T-cell (primary cell): Measurements from ENCODE around the gene LDB2. TPM values are rescaled to one million over a fixed set of nuclear protein-coding genes. Genes with fewer than 3 reads are reported as not detected.

Source experiments
- ATAC-seq, 4 experiments: fragments of 200-7000 bp in 3 of 4; fragments of 150-1000 bp in 1 of 4; cut with Tn5 transposase; replicated peaks in 1 of 4; 1 replicate in 3 of 4; 2 replicates in 1 of 4; pipeline ENCODE4 v1.10.0; 2021; ENCODE audit warnings: moderate library complexity in 3 of 4, mild to moderate bottlenecking in 2 of 4, moderate number of reproducible peaks in 1 of 4
- CTCF ChIA-PET, 2 donors: fragments of 300-600 bp; sonication (Branson Sonifier 250); formaldehyde crosslinking; loops; one replicate each; lab custom pipeline; 2022; ENCODE audit warnings: antibody characterized with exemption in 2 of 2; lab: Charles Lee
- POLR2A ChIA-PET, 2 donors: fragments of 300-600 bp; sonication (Branson Sonifier 250); formaldehyde crosslinking; loops; one replicate each; lab custom pipeline; 2022; ENCODE audit warnings: antibody characterized with exemption in 2 of 2; lab: Charles Lee
- DNase-seq, 35 experiments: peaks; one replicate each; pipeline versions ENCODE4 v3.0.0 to v3.0.0-alpha.2; 2013 to 2023
- H3K27ac ChIP-seq: one replicate; pipeline ENCODE4 v1.5.1; 2013; ENCODE audit warnings: low read length
- H3K27me3 ChIP-seq, 2 experiments: replicated peaks in 1 of 2; 1 replicate in 1 of 2; 2 replicates in 1 of 2; pipeline versions ENCODE4 v1.6.1 to v1.7.0; 2013; ENCODE audit warnings: low read length in 1 of 2, mixed read lengths in 1 of 2; ENCODE audit not compliant: control insufficient read depth in 2 of 2, insufficient read depth in 2 of 2; ENCODE audit errors: extremely low read depth in 1 of 2
- H3K36me3 ChIP-seq, 2 donors: 1 replicate in 1 of 2; 2 replicates in 1 of 2; pipeline versions ENCODE4 v1.6.1 to v1.7.0; 2013; ENCODE audit warnings: low read length in 1 of 2; ENCODE audit not compliant: control insufficient read depth in 2 of 2, insufficient read depth in 1 of 2; ENCODE audit errors: extremely low read depth in 1 of 2
- H3K4me1 ChIP-seq, 2 experiments: 1 replicate in 1 of 2; 2 replicates in 1 of 2; pipeline versions ENCODE4 v1.6.1 to v1.7.0; 2013; ENCODE audit warnings: low read length in 2 of 2, mixed read lengths in 1 of 2; ENCODE audit not compliant: insufficient read depth in 2 of 2, control insufficient read depth in 1 of 2; ENCODE audit errors: extremely low read depth in 1 of 2
- H3K4me3 ChIP-seq, 2 donors: 1 replicate in 1 of 2; 2 replicates in 1 of 2; pipeline versions ENCODE4 v1.5.1 to v1.7.0; 2013; ENCODE audit warnings: mild to moderate bottlenecking in 2 of 2, low read length in 1 of 2, moderate library complexity in 1 of 2; ENCODE audit not compliant: control insufficient read depth in 1 of 2; ENCODE audit errors: extremely low read depth in 1 of 2
- H3K9me3 ChIP-seq: 2 replicates; pipeline ENCODE4 v1.7.0; 2013
- H3K27ac Mint-ChIP-seq, 2 donors: one replicate each; pipeline ENCODE4 v1.8.0; 2020 to 2021; ENCODE audit warnings: mild to moderate bottlenecking in 2 of 2, mixed read lengths in 2 of 2
- H3K27me3 Mint-ChIP-seq, 2 donors: one replicate each; pipeline ENCODE4 v1.8.0; 2021 to 2022; ENCODE audit warnings: mixed read lengths in 2 of 2
- H3K36me3 Mint-ChIP-seq: one replicate; pipeline ENCODE4 v1.8.0; 2021; ENCODE audit warnings: mixed read lengths
- H3K4me1 Mint-ChIP-seq, 3 donors: one replicate each; pipeline ENCODE4 v1.8.0; 2020 to 2022; ENCODE audit warnings: mixed read lengths in 3 of 3, mild to moderate bottlenecking in 1 of 3
- H3K4me3 Mint-ChIP-seq, 3 donors: one replicate each; pipeline ENCODE4 v1.8.0; 2020 to 2022; ENCODE audit warnings: mild to moderate bottlenecking in 3 of 3, mixed read lengths in 3 of 3, moderate library complexity in 3 of 3
- H3K9me3 Mint-ChIP-seq, 3 donors: one replicate each; pipeline ENCODE4 v1.8.0; 2020 to 2022; ENCODE audit warnings: mixed read lengths in 3 of 3
- WGBS: methylation state at CpG from one replicate; pipeline ENCODE4 v1.1.5; 2013; ENCODE audit warnings: missing lambda C conversion rate; ENCODE audit not compliant: insufficient coverage; 5-methylcytosine and 5-hydroxymethylcytosine counted together
- total RNA-seq, 35 experiments: library from RNA in 6 of 35; stranded (reverse) in 6 of 35; fragments of 120-200 nt in 1 of 35; gene quantifications; one replicate each; pipeline versions ENCODE4 v1.2.1 to v1.2.4 and lab custom pipeline; 2013 to 2026

The LDB2 gene
- total RNA-seq, 5 donors from 2014 or later (not counting 1 experiment from before 2014, with no cell fraction given): 0.15 to 0.82 (median 0.39) TPM; not detected in 2

DNA sequence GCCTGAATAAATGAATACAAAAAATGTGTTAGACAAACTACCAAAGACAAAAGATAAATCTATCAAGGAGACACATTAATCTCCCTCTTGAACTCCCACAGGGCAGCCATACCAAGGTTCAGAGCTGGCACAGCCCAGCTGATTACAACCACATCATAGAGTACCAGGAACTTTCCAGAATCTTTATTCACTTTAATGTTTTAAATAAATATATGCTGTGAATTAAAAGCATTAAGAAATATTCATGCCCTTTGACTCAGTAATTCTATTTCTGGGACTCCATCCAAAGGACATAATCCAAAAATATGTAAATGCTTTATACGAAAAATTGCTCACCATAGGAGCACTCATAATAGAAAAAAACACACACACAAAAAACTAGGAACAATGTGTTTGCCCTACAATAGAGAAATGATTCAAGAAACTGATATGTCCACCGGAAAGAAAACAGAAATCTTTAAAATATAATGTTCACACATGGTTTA, 126.0 kb downstream of the LDB2 start:
- no CpG with 5 or more reads among the region's 2 CpGs for WGBS
- no peaks in the 10 kb centered on the region for H3K36me3 Mint-ChIP-seq
- Histone ChIP-seq H3K4me1 (no peaks in the 10 kb centered on the region), H3K27ac (no peak overlapping the region), H3K9me3 (no peaks in the 10 kb centered on the region), H3K36me3 (no peaks in the 10 kb centered on the region), H3K27me3 (no peaks in the 10 kb centered on the region), H3K4me3 (no peak overlapping the region)
- no peak overlapping the region for H3K27ac Mint-ChIP-seq
- ChIA-PET POLR2A (no interaction called here), CTCF (no interaction called here)
- no peaks in the 10 kb centered on the region for H3K4me1 Mint-ChIP-seq
- DNase-seq (no peak), ATAC-seq (no peak)
- H3K9me3 Mint-ChIP-seq: no peaks in the 10 kb centered on the region
- peaks cover 3 to 17% of the 10 kb centered on the region in 2 donors for H3K27me3 Mint-ChIP-seq
- no peak overlapping the region for H3K4me3 Mint-ChIP-seq

DNA sequence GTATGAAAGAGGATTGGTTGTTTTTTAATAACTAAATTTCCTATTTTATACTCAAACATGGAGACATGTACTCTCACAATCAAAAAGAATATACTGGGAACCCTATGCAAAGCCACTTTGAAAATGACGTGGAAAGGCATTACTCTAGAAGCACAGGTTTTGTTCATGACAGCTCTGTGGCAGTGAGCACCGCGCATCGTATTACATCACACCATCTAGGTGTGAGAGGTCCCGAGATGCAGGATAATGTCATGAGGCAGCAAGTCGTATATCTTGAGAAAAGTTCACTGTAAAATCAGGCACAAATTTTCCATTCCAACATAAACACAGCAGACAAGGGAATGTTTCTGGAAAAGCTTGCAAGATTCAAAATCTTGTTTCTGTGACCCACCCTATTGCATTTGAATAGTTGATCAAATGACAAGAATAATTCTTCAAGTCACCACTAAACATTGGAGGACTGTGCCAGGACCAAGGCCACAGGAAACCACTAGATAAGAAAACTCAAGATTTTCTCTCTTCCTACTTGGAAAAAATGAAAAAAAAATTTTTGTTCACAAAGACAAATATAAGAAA, 127.6 kb downstream of the LDB2 start:
- CTCF ChIA-PET: no interaction called here
- Histone ChIP-seq H3K4me1 (no peaks in the 10 kb centered on the region), H3K27me3 (no peaks in the 10 kb centered on the region), H3K9me3 (no peaks in the 10 kb centered on the region), H3K36me3 (no peaks in the 10 kb centered on the region), H3K4me3 (no peak overlapping the region), H3K27ac (no peak overlapping the region)
- no CpG with 5 or more reads among the region's 6 CpGs for WGBS
- H3K4me3 Mint-ChIP-seq: no peak overlapping the region
- DNase-seq (no peak), ATAC-seq (no peak)
- H3K27ac Mint-ChIP-seq: no peak overlapping the region
- H3K36me3 Mint-ChIP-seq: no peaks in the 10 kb centered on the region
- POLR2A ChIA-PET: no interaction called here
- H3K27me3 Mint-ChIP-seq: peaks cover 3 to 20% of the 10 kb centered on the region in 2 donors
- no peaks in the 10 kb centered on the region for H3K4me1 Mint-ChIP-seq
- H3K9me3 Mint-ChIP-seq: no peaks in the 10 kb centered on the region

DNA sequence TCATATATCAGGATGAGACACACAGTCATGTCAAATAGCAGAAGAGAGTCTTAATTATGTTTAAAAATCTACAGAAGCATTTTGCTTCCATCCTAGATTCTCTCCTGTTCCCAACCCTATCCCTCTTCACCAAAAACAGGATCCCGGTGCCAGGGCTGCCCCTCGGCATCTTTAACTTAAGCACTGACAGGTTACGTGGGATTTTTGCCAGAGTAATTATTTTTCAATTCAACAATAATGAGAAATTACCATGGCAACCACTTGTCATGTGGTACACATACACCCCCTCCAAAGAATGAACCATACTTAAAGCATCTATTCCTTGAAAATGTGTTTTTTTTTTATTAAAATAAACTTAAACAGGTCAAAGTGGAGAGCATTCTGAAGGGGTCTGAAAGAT, 130.6 kb downstream of the LDB2 start:
- no peaks in the 10 kb centered on the region for H3K36me3 ChIP-seq
- Mint-ChIP-seq H3K27ac (no peak overlapping the region), H3K4me1 (no peaks in the 10 kb centered on the region), H3K27me3 (peaks cover 3 to 20% of the 10 kb centered on the region in 2 donors), H3K36me3 (no peaks in the 10 kb centered on the region), H3K9me3 (no peaks in the 10 kb centered on the region), H3K4me3 (no peak overlapping the region)
- no peaks in the 10 kb centered on the region for H3K27me3 ChIP-seq
- no CpG with 5 or more reads among the region's 3 CpGs for WGBS
- ATAC-seq (no peak), DNase-seq (no peak)
- CTCF ChIA-PET: interaction anchor here in 1 of 2 donors (0.7 kb wide), 1 partner anchor 30 kb away, joined by 3 read pairs; no protein-coding TSS in a partner anchor
- H3K27ac ChIP-seq: no peak overlapping the region
- no peak overlapping the region for H3K4me3 ChIP-seq
- POLR2A ChIA-PET: no interaction called here
- H3K9me3 ChIP-seq: no peaks in the 10 kb centered on the region
- no peaks in the 10 kb centered on the region for H3K4me1 ChIP-seq

DNA sequence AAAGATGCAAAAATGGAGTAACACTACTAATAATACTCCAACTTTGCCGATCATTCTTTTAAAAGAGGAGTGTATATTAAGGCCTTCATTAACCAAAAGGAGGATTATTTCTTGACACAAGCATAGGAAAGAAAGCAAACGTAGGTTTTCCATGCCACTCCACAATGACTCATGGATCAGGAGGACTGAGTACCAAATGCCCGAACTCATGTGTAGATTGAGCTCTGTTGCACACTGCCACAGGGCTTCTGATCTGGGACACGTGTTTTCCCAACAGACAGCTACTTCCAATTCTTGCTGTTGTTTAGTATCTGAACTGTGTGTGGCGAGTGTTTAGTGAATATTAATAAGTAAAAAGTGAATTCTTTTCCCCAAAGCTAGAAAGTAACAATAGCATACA, 131.2 kb downstream of the LDB2 start:
- CTCF ChIA-PET: no interaction called here
- no peaks in the 10 kb centered on the region for H3K9me3 Mint-ChIP-seq

DNA sequence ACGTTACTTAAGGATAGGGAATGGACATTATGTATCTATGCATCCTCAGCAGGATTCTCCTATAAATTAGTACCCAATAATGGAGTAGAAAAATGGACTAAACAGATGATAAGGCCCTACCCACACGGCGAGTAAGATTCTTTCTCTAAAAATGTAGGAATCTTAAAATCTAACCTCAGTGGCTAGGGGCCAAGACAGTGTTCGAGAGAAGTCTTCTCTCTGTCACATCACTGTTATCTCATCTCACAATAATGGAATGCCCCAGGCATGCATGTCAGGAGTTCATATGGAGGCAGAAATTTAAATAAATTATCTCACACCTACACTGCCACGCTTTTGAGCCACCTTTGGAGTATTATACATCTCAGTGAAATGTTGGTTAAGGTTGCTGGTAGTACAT, 132.9 kb downstream of the LDB2 start:
- CTCF ChIA-PET: no interaction called here
- H3K4me1 Mint-ChIP-seq: no peaks in the 10 kb centered on the region
- H3K4me3 Mint-ChIP-seq: no peak overlapping the region
- POLR2A ChIA-PET: no interaction called here
- H3K36me3 Mint-ChIP-seq: no peaks in the 10 kb centered on the region
- no peaks in the 10 kb centered on the region for H3K9me3 Mint-ChIP-seq
- Histone ChIP-seq H3K27me3 (no peaks in the 10 kb centered on the region), H3K27ac (no peak overlapping the region), H3K9me3 (no peaks in the 10 kb centered on the region), H3K4me3 (no peak overlapping the region), H3K36me3 (no peaks in the 10 kb centered on the region), H3K4me1 (no peaks in the 10 kb centered on the region)
- no peak for DNase-seq
- no CpG with 5 or more reads among the region's 5 CpGs for WGBS
- H3K27me3 Mint-ChIP-seq: peaks cover 0 to 9% of the 10 kb centered on the region in 2 donors
- no peak overlapping the region for H3K27ac Mint-ChIP-seq
- ATAC-seq: no peak

More for the DNA sequence above, 131.2 kb downstream of the LDB2 start:
- Histone ChIP-seq H3K36me3 (no peaks in the 10 kb centered on the region), H3K27me3 (no peaks in the 10 kb centered on the region), H3K27ac (no peak overlapping the region), H3K9me3 (no peaks in the 10 kb centered on the region), H3K4me3 (no peak overlapping the region), H3K4me1 (no peaks in the 10 kb centered on the region)
- POLR2A ChIA-PET: no interaction called here
- Mint-ChIP-seq H3K4me3 (no peak overlapping the region), H3K27me3 (peaks cover 3 to 17% of the 10 kb centered on the region in 2 donors), H3K4me1 (no peaks in the 10 kb centered on the region), H3K27ac (no peak overlapping the region), H3K36me3 (no peaks in the 10 kb centered on the region)
- 100% methylated on average over 1 of the region's 5 CpGs for WGBS
- no peak for DNase-seq
- no peak for ATAC-seq

DNA sequence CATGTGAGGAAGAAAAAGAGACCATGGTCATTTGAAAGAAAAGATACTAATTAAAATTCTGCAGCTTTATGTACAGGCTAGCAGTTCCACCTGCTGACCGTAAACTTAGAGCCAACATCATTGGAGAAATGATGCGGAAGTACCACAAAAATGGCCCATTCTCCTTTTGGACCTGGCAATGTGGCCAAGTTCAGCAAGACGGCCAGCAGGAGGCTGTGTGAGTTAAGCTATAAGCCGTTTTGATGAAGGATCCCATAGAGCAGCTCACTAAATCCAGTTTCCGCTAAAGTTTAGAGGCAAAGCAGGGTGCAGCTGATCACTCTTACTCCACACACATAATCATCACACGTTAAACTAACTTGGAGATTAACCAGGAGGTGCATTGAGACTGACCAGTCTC, 133.8 kb downstream of the LDB2 start:
- no peak overlapping the region for H3K27ac Mint-ChIP-seq
- H3K27me3 Mint-ChIP-seq: peaks cover 0 to 12% of the 10 kb centered on the region in 2 donors
- Histone ChIP-seq H3K4me1 (no peaks in the 10 kb centered on the region), H3K27me3 (no peaks in the 10 kb centered on the region), H3K4me3 (no peak overlapping the region), H3K9me3 (no peaks in the 10 kb centered on the region), H3K27ac (no peak overlapping the region), H3K36me3 (no peaks in the 10 kb centered on the region)
- WGBS: 92% methylated on average over 4 of the region's 6 CpGs
- H3K4me1 Mint-ChIP-seq: no peaks in the 10 kb centered on the region
- no peaks in the 10 kb centered on the region for H3K36me3 Mint-ChIP-seq
- ChIA-PET POLR2A (no interaction called here), CTCF (interaction anchor here in 1 of 2 donors (1.0 kb wide), 1 partner anchor 11 kb away, joined by 3 read pairs; no protein-coding TSS in a partner anchor)
- DNase-seq (no peak), ATAC-seq (no peak)
- H3K9me3 Mint-ChIP-seq: no peaks in the 10 kb centered on the region
- no peak overlapping the region for H3K4me3 Mint-ChIP-seq
